Liver (tissue), 9 donors: ENCODE measurements around the gene AUNIP. TPM values are rescaled to one million over a fixed set of nuclear protein-coding genes. Genes with fewer than 3 reads are reported as not detected.

Experiments
- DNase-seq: peaks from one replicate; pipeline ENCODE4 v3.0.0-alpha.2; 2017; ENCODE audit warnings: low spot score
- H3K27ac ChIP-seq, 2 donors: one replicate each; pipeline ENCODE4 v1.7.0; 2013; ENCODE audit warnings: inconsistent platforms in 2 of 2, low read length in 2 of 2, control low read depth in 1 of 2, low read depth in 1 of 2, mild to moderate bottlenecking in 1 of 2
- H3K27me3 ChIP-seq, 4 donors: one replicate each; pipeline versions ENCODE4 v1.6.1 to v1.7.0; 2013; ENCODE audit warnings: low read length in 3 of 4, inconsistent platforms in 1 of 4, mild to moderate bottlenecking in 1 of 4, moderate library complexity in 1 of 4; ENCODE audit not compliant: control insufficient read depth in 4 of 4, insufficient read depth in 4 of 4
- H3K36me3 ChIP-seq, 4 donors: one replicate each; pipeline versions ENCODE4 v1.6.1 to v1.7.0; 2013; ENCODE audit warnings: low read length in 3 of 4, mild to moderate bottlenecking in 3 of 4, low read depth in 1 of 4, moderate library complexity in 1 of 4; ENCODE audit not compliant: control insufficient read depth in 4 of 4, insufficient read depth in 3 of 4
- H3K4me1 ChIP-seq, 4 donors: one replicate each; pipeline versions ENCODE4 v1.6.1 to v1.7.0; 2013; ENCODE audit warnings: low read length in 3 of 4, mild to moderate bottlenecking in 3 of 4, moderate library complexity in 1 of 4; ENCODE audit not compliant: control insufficient read depth in 4 of 4, insufficient read depth in 4 of 4
- H3K4me3 ChIP-seq, 3 donors: one replicate each; pipeline versions ENCODE4 v1.6.1 to v1.7.0; 2013; ENCODE audit warnings: low read length in 3 of 3, control low read depth in 1 of 3, low read depth in 1 of 3, mild to moderate bottlenecking in 1 of 3
- H3K9ac ChIP-seq, 2 donors: one replicate each; pipeline ENCODE4 v1.7.0; 2013; ENCODE audit warnings: low read length in 2 of 2, mild to moderate bottlenecking in 2 of 2, moderate library complexity in 2 of 2, control low read depth in 1 of 2, low read depth in 1 of 2
- H3K9me3 ChIP-seq, 4 donors: one replicate each; pipeline versions ENCODE4 v1.6.1 to v1.7.0; 2013; ENCODE audit warnings: low read length in 3 of 4; ENCODE audit not compliant: control insufficient read depth in 4 of 4
- ATF3 ChIP-seq: IDR thresholded peaks from 2 replicates; pipeline ENCODE4 v1.6.1; 2016; ENCODE audit warnings: antibody characterized with exemption
- EGR1 ChIP-seq, 2 donors: IDR thresholded peaks; 2 replicates each; pipeline ENCODE4 v1.6.1; 2016 to 2018; ENCODE audit warnings: antibody characterized with exemption in 2 of 2, low read depth in 2 of 2
- FOXA1 ChIP-seq: IDR thresholded peaks from 2 replicates; pipeline ENCODE4 v1.6.1; 2016; ENCODE audit warnings: antibody characterized with exemption
- FOXA2 ChIP-seq: IDR thresholded peaks from 2 replicates; pipeline ENCODE4 v1.6.1; 2016; ENCODE audit warnings: antibody characterized with exemption
- GABPA ChIP-seq, 2 donors: IDR thresholded peaks in 1 of 2; conservative IDR thresholded peaks in 1 of 2; 2 replicates each; pipeline ENCODE4 v1.6.1; 2016; ENCODE audit warnings: antibody characterized with exemption in 2 of 2, mild to moderate bottlenecking in 1 of 2, moderate library complexity in 1 of 2
- HNF4A ChIP-seq, 2 donors: conservative IDR thresholded peaks; 2 replicates each; pipeline ENCODE4 v1.6.1; 2016; ENCODE audit warnings: antibody characterized with exemption in 2 of 2, mild to moderate bottlenecking in 2 of 2
- HNF4G ChIP-seq: IDR thresholded peaks from 2 replicates; pipeline ENCODE4 v1.6.1; 2016; ENCODE audit warnings: antibody characterized with exemption
- JUND ChIP-seq, 2 donors: IDR thresholded peaks; 2 replicates each; pipeline ENCODE4 v1.6.1; 2016; ENCODE audit warnings: antibody characterized with exemption in 2 of 2
- NR2F2 ChIP-seq: IDR thresholded peaks from 2 replicates; pipeline ENCODE4 v1.6.1; 2016; ENCODE audit warnings: antibody characterized with exemption
- REST ChIP-seq: IDR thresholded peaks from 2 replicates; pipeline ENCODE4 v1.6.1; 2016; ENCODE audit warnings: antibody characterized with exemption, mild to moderate bottlenecking
- RXRA ChIP-seq, 2 donors: IDR thresholded peaks; 2 replicates each; pipeline ENCODE4 v1.6.1; 2017 to 2018; ENCODE audit warnings: antibody characterized with exemption in 2 of 2, mild to moderate bottlenecking in 1 of 2
- SP1 ChIP-seq: IDR thresholded peaks from 2 replicates; pipeline ENCODE4 v1.6.1; 2018; ENCODE audit warnings: antibody characterized with exemption, mild to moderate bottlenecking
- TAF1 ChIP-seq: conservative IDR thresholded peaks from 2 replicates; pipeline ENCODE4 v1.6.1; 2016; ENCODE audit warnings: antibody characterized with exemption, mild to moderate bottlenecking
- YY1 ChIP-seq: IDR thresholded peaks from 2 replicates; pipeline ENCODE4 v1.6.1; 2016; ENCODE audit warnings: antibody characterized with exemption, mild to moderate bottlenecking
- WGBS: extraction: QIAGEN DNeasy Blood & Tissue Kit; methylation state at CpG from one replicate; pipeline ENCODE4 v1.1.7; 2013; 5-methylcytosine and 5-hydroxymethylcytosine counted together
- polyA plus RNA-seq, 2 donors: library from polyadenylated mRNA; stranded (reverse) in 1 of 2; unstranded in 1 of 2; fragments of 200-250 nt in 1 of 2; fragments of >200 nt in 1 of 2; fragmentation: Nextera tagmentation in 1 of 2; extraction: Ambion mirVana in 1 of 2; gene quantifications; one replicate each; pipeline versions ENCODE4 v1.2.1 to v1.2.3, GENCODE V29; 2013 to 2015
- total RNA-seq, 2 donors: library from RNA; depleted of rRNA; stranded (reverse); fragments of >200 nt; gene quantifications; one replicate each; pipeline ENCODE4 v1.2.3, GENCODE V29; 2014
- TF ChIP-seq, protein P1 (sequence below): IDR thresholded peaks from 2 replicates; pipeline ENCODE4 v1.6.1; 2016; ENCODE audit warnings: antibody characterized with exemption
- TF ChIP-seq, protein P2 (sequence below): IDR thresholded peaks from 2 replicates; pipeline ENCODE4 v1.6.1; 2016; ENCODE audit warnings: antibody characterized with exemption
- TF ChIP-seq, protein P3 (sequence below): fragments of 150-350 bp; IDR thresholded peaks from 2 replicates; pipeline ENCODE4 v1.5.1; 2017; ENCODE audit warnings: improper control_type of control experiment, low read depth, low read length; ENCODE audit not compliant: missing input control
- donor health status: healthy.
- donor health status: healthy.
- donor health status: healthy.
- donor health status: healthy.
- donor health status: healthy.

AUNIP gene
- total and polyA plus RNA-seq, 4 donors, result 0.18 to 9.0 (median 0.56) TPM; not detected in 1

- TF ChIP-seq SP1 (no peak), FOXA2 (no peak)
- TF ChIP-seq, protein P1, sequence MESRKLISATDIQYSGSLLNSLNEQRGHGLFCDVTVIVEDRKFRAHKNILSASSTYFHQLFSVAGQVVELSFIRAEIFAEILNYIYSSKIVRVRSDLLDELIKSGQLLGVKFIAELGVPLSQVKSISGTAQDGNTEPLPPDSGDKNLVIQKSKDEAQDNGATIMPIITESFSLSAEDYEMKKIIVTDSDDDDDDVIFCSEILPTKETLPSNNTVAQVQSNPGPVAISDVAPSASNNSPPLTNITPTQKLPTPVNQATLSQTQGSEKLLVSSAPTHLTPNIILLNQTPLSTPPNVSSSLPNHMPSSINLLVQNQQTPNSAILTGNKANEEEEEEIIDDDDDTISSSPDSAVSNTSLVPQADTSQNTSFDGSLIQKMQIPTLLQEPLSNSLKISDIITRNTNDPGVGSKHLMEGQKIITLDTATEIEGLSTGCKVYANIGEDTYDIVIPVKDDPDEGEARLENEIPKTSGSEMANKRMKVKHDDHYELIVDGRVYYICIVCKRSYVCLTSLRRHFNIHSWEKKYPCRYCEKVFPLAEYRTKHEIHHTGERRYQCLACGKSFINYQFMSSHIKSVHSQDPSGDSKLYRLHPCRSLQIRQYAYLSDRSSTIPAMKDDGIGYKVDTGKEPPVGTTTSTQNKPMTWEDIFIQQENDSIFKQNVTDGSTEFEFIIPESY, result no peak
These were observed 10.7 kb downstream of the AUNIP start (continued) for GRCh38 chr1:25848531-25848930.

GRCh38 chr1:25847929-25848328 is 11.3 kb downstream of the AUNIP start:
- TF ChIP-seq, protein P2, sequence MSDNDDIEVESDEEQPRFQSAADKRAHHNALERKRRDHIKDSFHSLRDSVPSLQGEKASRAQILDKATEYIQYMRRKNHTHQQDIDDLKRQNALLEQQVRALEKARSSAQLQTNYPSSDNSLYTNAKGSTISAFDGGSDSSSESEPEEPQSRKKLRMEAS, result no peak
- TF ChIP-seq JUND (IDR thresholded peaks at IDR 0.05) (no peak), FOXA2 (no peak), EGR1 (IDR thresholded peaks at IDR 0.05; ENCODE audit: low read depth in 2 of 2) (no peak)
- Histone ChIP-seq H3K27ac (no peak overlapping the region), H3K9ac (no peak overlapping the region), H3K4me3 (no peak overlapping the region), H3K36me3 (no peaks in the 10 kb centered on the region), H3K9me3 (no peaks in the 10 kb centered on the region), H3K27me3 (no peaks in the 10 kb centered on the region), H3K4me1 (no peaks in the 10 kb centered on the region)
- 82% methylated on average over 4 of the region's 4 CpGs for WGBS
- no peak for DNase-seq

DNA sequence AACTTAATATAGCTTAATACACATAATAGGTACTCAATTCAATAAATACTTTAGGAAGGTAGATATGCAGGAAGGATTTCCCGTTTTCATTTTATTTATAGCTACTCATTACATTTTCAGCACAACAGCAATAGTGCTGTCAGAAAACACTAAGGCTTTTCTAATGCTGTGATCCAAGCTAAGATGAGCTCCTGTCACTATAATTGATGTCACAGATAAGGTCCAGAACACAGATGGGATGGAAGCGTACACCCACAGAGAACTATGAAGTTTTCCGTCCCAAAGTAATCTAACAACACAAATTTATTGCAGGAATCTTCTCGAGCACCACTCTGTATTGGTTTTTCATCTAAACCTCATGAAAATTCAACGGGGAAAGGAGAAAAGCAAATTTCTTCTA is 13.6 kb downstream of the AUNIP start:
- no peak overlapping the region for H3K27ac ChIP-seq
- no peak overlapping the region for H3K9ac ChIP-seq
- no peaks in the 10 kb centered on the region for H3K4me1 ChIP-seq
- DNase-seq, result no peak
- no peak overlapping the region for H3K4me3 ChIP-seq
- WGBS, result 89% methylated on average over 5 of the region's 5 CpGs
- H3K9me3 ChIP-seq, result no peaks in the 10 kb centered on the region
- no peaks in the 10 kb centered on the region for H3K36me3 ChIP-seq
- H3K27me3 ChIP-seq, result no peaks in the 10 kb centered on the region
- TF ChIP-seq, protein P1, result no peak
- no peak for TF ChIP-seq HNF4G
- no peak for TF ChIP-seq TAF1
- TF ChIP-seq HNF4A (conservative IDR thresholded peaks at IDR 0.05), result no peak
- no peak for TF ChIP-seq SP1
- TF ChIP-seq JUND (IDR thresholded peaks at IDR 0.05), result no peak
- TF ChIP-seq, protein P2, result no peak
- no peak for TF ChIP-seq ATF3
- no peak for TF ChIP-seq YY1
- TF ChIP-seq REST, result no peak
- no peak for TF ChIP-seq NR2F2
- TF ChIP-seq RXRA (IDR thresholded peaks at IDR 0.05), result no peak
- TF ChIP-seq, protein P3, sequence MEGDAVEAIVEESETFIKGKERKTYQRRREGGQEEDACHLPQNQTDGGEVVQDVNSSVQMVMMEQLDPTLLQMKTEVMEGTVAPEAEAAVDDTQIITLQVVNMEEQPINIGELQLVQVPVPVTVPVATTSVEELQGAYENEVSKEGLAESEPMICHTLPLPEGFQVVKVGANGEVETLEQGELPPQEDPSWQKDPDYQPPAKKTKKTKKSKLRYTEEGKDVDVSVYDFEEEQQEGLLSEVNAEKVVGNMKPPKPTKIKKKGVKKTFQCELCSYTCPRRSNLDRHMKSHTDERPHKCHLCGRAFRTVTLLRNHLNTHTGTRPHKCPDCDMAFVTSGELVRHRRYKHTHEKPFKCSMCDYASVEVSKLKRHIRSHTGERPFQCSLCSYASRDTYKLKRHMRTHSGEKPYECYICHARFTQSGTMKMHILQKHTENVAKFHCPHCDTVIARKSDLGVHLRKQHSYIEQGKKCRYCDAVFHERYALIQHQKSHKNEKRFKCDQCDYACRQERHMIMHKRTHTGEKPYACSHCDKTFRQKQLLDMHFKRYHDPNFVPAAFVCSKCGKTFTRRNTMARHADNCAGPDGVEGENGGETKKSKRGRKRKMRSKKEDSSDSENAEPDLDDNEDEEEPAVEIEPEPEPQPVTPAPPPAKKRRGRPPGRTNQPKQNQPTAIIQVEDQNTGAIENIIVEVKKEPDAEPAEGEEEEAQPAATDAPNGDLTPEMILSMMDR, result no peak
- no peak for TF ChIP-seq GABPA (IDR thresholded peaks at IDR 0.05 in 1 of 2, conservative IDR thresholded peaks at IDR 0.05 in 1 of 2)
- TF ChIP-seq EGR1 (IDR thresholded peaks at IDR 0.05; ENCODE audit: low read depth in 2 of 2), result no peak
- no peak for TF ChIP-seq FOXA2
- TF ChIP-seq FOXA1, result no peak
